Dermis microvascular lymphatic vessel endothelial cell (primary cell): ENCODE results near the gene SPINK1. TPM values are rescaled to one million over a fixed set of nuclear protein-coding genes. Genes with fewer than 3 reads are reported as not detected.

ENCODE experiments used
- total RNA-seq: library from RNA; depleted of rRNA; stranded (reverse); fragments of >200 nt; gene quantifications from 2 replicates; pipeline ENCODE4 v1.2.1, GENCODE V29; 2014

Gene SPINK1
- total RNA-seq, 1 donor from 2014 or later, result not detected

Other genes starting within 250 kb of the SPINK1 start
- not detected in 2 replicates for gene JAKMIP2, start 48.9 kb downstream of the SPINK1 start, total RNA-seq
- gene SCGB3A2, start 47.0 kb upstream of the SPINK1 start, total RNA-seq, result not detected in 2 replicates
- gene C5orf46, start 74.9 kb upstream of the SPINK1 start, total RNA-seq, result not detected in 2 replicates
- gene SPINK5, start 232.3 kb upstream of the SPINK1 start, total RNA-seq, result 0.13 TPM in 1 of 2 replicates, not detected in the other